Measurements from ENCODE around the gene ATIC. TPM values are rescaled to one million over a fixed set of nuclear protein-coding genes. Genes with fewer than 3 reads are reported as not detected.

The ATIC gene
- total and polyA plus RNA-seq, 4 donors: 44.3 to 180 (median 75.9) TPM

DNA sequence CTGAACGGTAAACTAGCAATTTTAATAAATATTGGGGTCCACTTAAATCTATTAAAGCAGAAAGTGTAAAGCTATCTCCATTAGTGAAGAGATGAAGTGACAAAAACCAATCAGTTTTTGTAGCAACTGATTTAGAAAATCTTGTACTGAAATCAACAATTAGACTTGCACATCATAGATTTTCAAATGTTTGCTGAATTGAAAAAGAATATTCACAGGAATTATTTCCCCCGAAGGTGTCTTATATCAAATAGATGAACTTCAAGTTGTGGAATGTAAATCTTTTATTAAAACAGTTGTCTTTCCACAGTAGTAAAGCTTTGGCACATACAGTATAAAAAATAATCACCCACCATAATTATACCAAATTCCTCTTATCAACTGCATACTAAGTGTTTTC is 48.7 kb downstream of the ATIC start:
- H3K9me3 ChIP-seq (ENCODE audit: control insufficient read depth in 4 of 4, insufficient read depth in 3 of 4, low read length in 3 of 4): no peaks in the 10 kb centered on the region
- 88 to 94% methylated on average over 2 of the region's 2 CpGs for WGBS, 2 donors
- TF ChIP-seq, protein P1, sequence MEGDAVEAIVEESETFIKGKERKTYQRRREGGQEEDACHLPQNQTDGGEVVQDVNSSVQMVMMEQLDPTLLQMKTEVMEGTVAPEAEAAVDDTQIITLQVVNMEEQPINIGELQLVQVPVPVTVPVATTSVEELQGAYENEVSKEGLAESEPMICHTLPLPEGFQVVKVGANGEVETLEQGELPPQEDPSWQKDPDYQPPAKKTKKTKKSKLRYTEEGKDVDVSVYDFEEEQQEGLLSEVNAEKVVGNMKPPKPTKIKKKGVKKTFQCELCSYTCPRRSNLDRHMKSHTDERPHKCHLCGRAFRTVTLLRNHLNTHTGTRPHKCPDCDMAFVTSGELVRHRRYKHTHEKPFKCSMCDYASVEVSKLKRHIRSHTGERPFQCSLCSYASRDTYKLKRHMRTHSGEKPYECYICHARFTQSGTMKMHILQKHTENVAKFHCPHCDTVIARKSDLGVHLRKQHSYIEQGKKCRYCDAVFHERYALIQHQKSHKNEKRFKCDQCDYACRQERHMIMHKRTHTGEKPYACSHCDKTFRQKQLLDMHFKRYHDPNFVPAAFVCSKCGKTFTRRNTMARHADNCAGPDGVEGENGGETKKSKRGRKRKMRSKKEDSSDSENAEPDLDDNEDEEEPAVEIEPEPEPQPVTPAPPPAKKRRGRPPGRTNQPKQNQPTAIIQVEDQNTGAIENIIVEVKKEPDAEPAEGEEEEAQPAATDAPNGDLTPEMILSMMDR (IDR thresholded peaks at IDR 0.05; ENCODE audit: control extremely low read depth, extremely low read depth): no peak
- no peaks in the 10 kb centered on the region for H3K27me3 ChIP-seq (ENCODE audit: control insufficient read depth in 3 of 3, insufficient read depth in 3 of 3, low read length in 2 of 3)
- no peak overlapping the region for H3K9ac ChIP-seq (ENCODE audit: insufficient read depth in 1 of 2, low read length in 2 of 2)
- no peak overlapping the region for H3K4me3 ChIP-seq
- H3K4me1 ChIP-seq (ENCODE audit: control insufficient read depth in 5 of 5, insufficient read depth in 5 of 5, low read length in 5 of 5): no peaks in the 10 kb centered on the region
- peaks cover 8 to 43% (median 23%) of the 10 kb centered on the region in 4 donors for H3K36me3 ChIP-seq (ENCODE audit: control insufficient read depth in 4 of 4, insufficient read depth in 4 of 4, low read length in 4 of 4)
- DNase-seq: no peak
- H3K27ac ChIP-seq (ENCODE audit: low read depth in 1 of 2, low read length in 1 of 2): no peak overlapping the region
- ATAC-seq (ENCODE audit: insufficient read depth, low FRiP score): no peak

DNA sequence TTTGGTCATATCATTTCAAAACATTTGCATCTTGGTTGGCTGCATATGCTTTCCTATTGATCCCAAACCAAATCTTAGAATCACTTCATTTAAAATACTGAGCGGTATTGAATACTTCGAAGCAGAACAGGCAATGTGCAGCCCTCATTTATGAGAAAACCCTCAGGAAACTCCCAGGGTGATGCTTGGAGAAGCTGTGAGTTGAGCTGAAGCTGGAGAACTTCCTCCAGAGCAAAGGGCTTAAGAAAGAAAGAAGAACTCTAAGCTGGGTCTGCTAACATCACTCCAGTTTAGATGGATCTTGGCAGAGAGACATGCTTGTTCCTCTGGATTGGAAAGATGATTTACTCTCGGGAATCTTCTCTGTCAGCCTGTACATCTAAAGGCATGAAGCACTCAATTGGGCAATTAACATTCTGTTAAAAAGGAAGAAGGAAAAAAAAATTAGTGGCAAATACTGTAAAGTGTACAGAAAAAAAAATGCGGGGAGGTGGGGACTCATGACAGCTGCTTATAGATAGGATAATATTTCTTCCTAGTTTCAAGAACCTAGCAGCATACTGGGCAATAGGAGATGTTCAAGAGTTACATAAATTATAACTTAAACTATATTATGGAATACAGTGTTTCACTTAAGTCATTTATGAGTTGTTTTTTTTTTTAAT is 49.5 kb downstream of the ATIC start:
- ATAC-seq (ENCODE audit: insufficient read depth, low FRiP score): no peak
- H3K9me3 ChIP-seq (ENCODE audit: control insufficient read depth in 4 of 4, insufficient read depth in 3 of 4, low read length in 3 of 4): no peaks in the 10 kb centered on the region
- 91 to 95% methylated on average over 4 of the region's 4 CpGs for WGBS, 2 donors
- no peak for DNase-seq
- TF ChIP-seq, protein P1 (IDR thresholded peaks at IDR 0.05; ENCODE audit: control extremely low read depth, extremely low read depth): no peak
- H3K4me3 ChIP-seq: no peak overlapping the region
- H3K36me3 ChIP-seq (ENCODE audit: control insufficient read depth in 4 of 4, insufficient read depth in 4 of 4, low read length in 4 of 4): peaks cover 8 to 50% (median 23%) of the 10 kb centered on the region in 4 donors
- no peak overlapping the region for H3K9ac ChIP-seq (ENCODE audit: insufficient read depth in 1 of 2, low read length in 2 of 2)
- H3K4me1 ChIP-seq (ENCODE audit: control insufficient read depth in 5 of 5, insufficient read depth in 5 of 5, low read length in 5 of 5): no peaks in the 10 kb centered on the region
- H3K27me3 ChIP-seq (ENCODE audit: control insufficient read depth in 3 of 3, insufficient read depth in 3 of 3, low read length in 2 of 3): no peaks in the 10 kb centered on the region
- no peak overlapping the region for H3K27ac ChIP-seq (ENCODE audit: low read depth in 1 of 2, low read length in 1 of 2)

- H3K36me3 ChIP-seq (ENCODE audit: control insufficient read depth in 4 of 4, insufficient read depth in 4 of 4, low read length in 4 of 4): peaks cover 8 to 57% (median 25%) of the 10 kb centered on the region in 4 donors
- no peaks in the 10 kb centered on the region for H3K9me3 ChIP-seq (ENCODE audit: control insufficient read depth in 4 of 4, insufficient read depth in 3 of 4, low read length in 3 of 4)
- WGBS, 2 donors: 80 to 83% methylated on average over 6 of the region's 6 CpGs
- DNase-seq (no peak), ATAC-seq (ENCODE audit: insufficient read depth, low FRiP score) (no peak)
- no peak overlapping the region for H3K27ac ChIP-seq (ENCODE audit: low read depth in 1 of 2, low read length in 1 of 2)
- TF ChIP-seq, protein P1 (IDR thresholded peaks at IDR 0.05; ENCODE audit: control extremely low read depth, extremely low read depth): no peak
- H3K27me3 ChIP-seq (ENCODE audit: control insufficient read depth in 3 of 3, insufficient read depth in 3 of 3, low read length in 2 of 3): no peaks in the 10 kb centered on the region
- no peak overlapping the region for H3K9ac ChIP-seq (ENCODE audit: insufficient read depth in 1 of 2, low read length in 2 of 2)
- no peaks in the 10 kb centered on the region for H3K4me1 ChIP-seq (ENCODE audit: control insufficient read depth in 5 of 5, insufficient read depth in 5 of 5, low read length in 5 of 5)
- no peak overlapping the region for H3K4me3 ChIP-seq
Measured at GRCh38 chr2:215361876-215362561, 50.2 kb downstream of the ATIC start.
